Mammary epithelial cell (primary cell): ENCODE results near the gene MAJIN.

Experiments
- EZH2 ChIP-seq: IDR thresholded peaks from 2 replicates; pipeline ENCODE4 v1.6.1; 2012; ENCODE audit warnings: low read length, inconsistent platforms, borderline replicate concordance
- TF ChIP-seq, protein P1 (sequence below), 2 donors: IDR thresholded peaks in 1 of 2; conservative IDR thresholded peaks in 1 of 2; 2 replicates each; pipeline ENCODE4 v1.5.1; 2011 to 2012; ENCODE audit warnings: inconsistent platforms in 2 of 2, low read length in 2 of 2, mild to moderate bottlenecking in 2 of 2, control low read depth in 1 of 2, low read depth in 1 of 2; ENCODE audit not compliant: insufficient read depth in 1 of 2; ENCODE audit errors: extremely low read depth in 1 of 2

DNA sequence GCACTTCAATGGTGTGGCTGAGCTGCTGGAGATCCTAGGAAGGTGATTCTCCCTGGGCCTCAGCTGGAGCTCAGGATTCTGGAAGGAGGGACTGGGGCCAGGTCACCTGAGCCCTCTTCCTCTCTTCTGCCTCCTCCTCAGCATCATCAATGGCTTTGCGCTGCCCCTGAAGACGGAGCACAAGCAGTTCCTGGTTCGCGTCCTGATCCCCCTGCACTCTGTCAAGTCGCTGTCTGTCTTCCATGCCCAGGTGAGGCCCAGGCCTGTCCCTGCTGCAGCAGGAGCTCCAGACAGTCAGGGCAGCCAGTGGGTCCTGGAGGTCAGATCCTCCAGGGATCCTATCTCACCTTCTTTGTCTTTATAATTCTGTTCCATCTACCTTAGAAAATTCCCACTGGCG is 41.6 kb downstream of the MAJIN start:
- TF ChIP-seq, protein P1, sequence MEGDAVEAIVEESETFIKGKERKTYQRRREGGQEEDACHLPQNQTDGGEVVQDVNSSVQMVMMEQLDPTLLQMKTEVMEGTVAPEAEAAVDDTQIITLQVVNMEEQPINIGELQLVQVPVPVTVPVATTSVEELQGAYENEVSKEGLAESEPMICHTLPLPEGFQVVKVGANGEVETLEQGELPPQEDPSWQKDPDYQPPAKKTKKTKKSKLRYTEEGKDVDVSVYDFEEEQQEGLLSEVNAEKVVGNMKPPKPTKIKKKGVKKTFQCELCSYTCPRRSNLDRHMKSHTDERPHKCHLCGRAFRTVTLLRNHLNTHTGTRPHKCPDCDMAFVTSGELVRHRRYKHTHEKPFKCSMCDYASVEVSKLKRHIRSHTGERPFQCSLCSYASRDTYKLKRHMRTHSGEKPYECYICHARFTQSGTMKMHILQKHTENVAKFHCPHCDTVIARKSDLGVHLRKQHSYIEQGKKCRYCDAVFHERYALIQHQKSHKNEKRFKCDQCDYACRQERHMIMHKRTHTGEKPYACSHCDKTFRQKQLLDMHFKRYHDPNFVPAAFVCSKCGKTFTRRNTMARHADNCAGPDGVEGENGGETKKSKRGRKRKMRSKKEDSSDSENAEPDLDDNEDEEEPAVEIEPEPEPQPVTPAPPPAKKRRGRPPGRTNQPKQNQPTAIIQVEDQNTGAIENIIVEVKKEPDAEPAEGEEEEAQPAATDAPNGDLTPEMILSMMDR (conservative IDR thresholded peaks at IDR 0.05 in 1 of 2, IDR thresholded peaks at IDR 0.05 in 1 of 2; ENCODE audit: extremely low read depth in 1 of 2, insufficient read depth in 1 of 2, low read depth in 1 of 2, low read length in 2 of 2): no peak
- TF ChIP-seq EZH2: no peak
